HEK293 (cell line): ENCODE data around the gene PFKM.

Experiments used
- CTCF ChIA-PET: fragments of 350-600 bp; formaldehyde crosslinking; extraction: SDS; loops from one replicate; lab custom pipeline; 2021; ENCODE audit warnings: antibody characterized with exemption; lab: Yijun Ruan, JAX
- POLR2A ChIA-PET: fragments of 300-600 bp; formaldehyde crosslinking; extraction: SDS; loops from one replicate; lab custom pipeline; 2020; ENCODE audit warnings: antibody characterized with exemption, inconsistent platforms; lab: Yijun Ruan, JAX
- H3K27ac ChIP-seq: fragments of 200-500 bp; sonication (Bioruptor generic); 2 replicates; pipeline ENCODE4 v1.5.1; 2014; ENCODE audit warnings: low read depth, low read length, control low read depth, inconsistent platforms; ENCODE audit errors: extremely low read depth
- H3K36me3 ChIP-seq, 2 experiments: fragments of 200-500 bp in 1 of 2; sonication (Bioruptor generic) in 1 of 2; 1 replicate in 1 of 2; 2 replicates in 1 of 2; pipeline ENCODE4 v1.5.1; 2014 to 2017; ENCODE audit warnings: inconsistent platforms in 2 of 2, low read length in 2 of 2; ENCODE audit not compliant: control insufficient read depth in 2 of 2, insufficient read depth in 1 of 2
- H3K4me1 ChIP-seq: fragments of 200-500 bp; sonication (Bioruptor generic); 2 replicates; pipeline ENCODE4 v1.5.1; 2014; ENCODE audit warnings: mild to moderate bottlenecking, low read length, inconsistent platforms; ENCODE audit not compliant: control insufficient read depth, insufficient read depth
- H3K4me3 ChIP-seq: 2 replicates; pipeline ENCODE4 v1.5.1; 2011; ENCODE audit warnings: low read depth, mild to moderate bottlenecking, control low read depth, low read length, moderate library complexity
- H3K9me3 ChIP-seq: fragments of 200-500 bp; sonication (Bioruptor generic); 2 replicates; pipeline ENCODE4 v1.5.1; 2014; ENCODE audit warnings: low read depth, low read length, inconsistent platforms; ENCODE audit not compliant: control insufficient read depth, insufficient read depth
- GLIS2 ChIP-seq: fragments of 450-650 bp; formaldehyde crosslinking; IDR thresholded peaks from 2 replicates; pipeline ENCODE4 v1.5.1; 2016; ENCODE audit warnings: missing biosample characterization, missing genetic modification characterization
- HOXD13 ChIP-seq: sonication (generic); formaldehyde crosslinking; IDR thresholded peaks from 2 replicates; pipeline ENCODE4 v1.8.0; 2022; ENCODE audit warnings: missing genetic modification reagents, borderline replicate concordance
- KLF1 ChIP-seq: fragments of 450-650 bp; formaldehyde crosslinking; IDR thresholded peaks from 2 replicates; pipeline ENCODE4 v1.5.1; 2016; ENCODE audit warnings: missing biosample characterization, missing genetic modification characterization
- ZBTB48 ChIP-seq: fragments of 450-650 bp; formaldehyde crosslinking; IDR thresholded peaks from 2 replicates; pipeline ENCODE4 v1.5.1; 2016; ENCODE audit warnings: missing biosample characterization, missing genetic modification characterization
- ZNF138 ChIP-seq: fragments of 450-650 bp; formaldehyde crosslinking; IDR thresholded peaks from 2 replicates; pipeline ENCODE4 v1.5.1; 2016; ENCODE audit warnings: missing biosample characterization, missing genetic modification characterization, borderline replicate concordance
- ZNF549 ChIP-seq: fragments of 450-650 bp; IDR thresholded peaks from 2 replicates; pipeline ENCODE4 v1.5.1; 2018; ENCODE audit warnings: missing biosample characterization, missing genetic modification characterization, mild to moderate bottlenecking, inconsistent platforms, moderate library complexity
- ZNF558 ChIP-seq: fragments of 450-650 bp; formaldehyde crosslinking; IDR thresholded peaks from 2 replicates; pipeline ENCODE4 v1.5.1; 2016; ENCODE audit warnings: missing biosample characterization, missing genetic modification characterization
- ZNF629 ChIP-seq: fragments of 450-650 bp; formaldehyde crosslinking; IDR thresholded peaks from 2 replicates; pipeline ENCODE4 v1.5.1; 2017; ENCODE audit warnings: missing biosample characterization, missing genetic modification characterization
- ZNF768 ChIP-seq: fragments of 450-650 bp; formaldehyde crosslinking; IDR thresholded peaks from 2 replicates; pipeline ENCODE4 v1.5.1; 2018; ENCODE audit warnings: missing biosample characterization, mild to moderate bottlenecking, missing genetic modification characterization
- TF ChIP-seq, protein P1 (sequence below): fragments of 450-650 bp; formaldehyde crosslinking; IDR thresholded peaks from 2 replicates; pipeline ENCODE4 v1.5.1; 2016; ENCODE audit warnings: missing biosample characterization, missing genetic modification characterization
- TF ChIP-seq, protein P2 (sequence below): fragments of 450-650 bp; IDR thresholded peaks from 2 replicates; pipeline ENCODE4 v1.5.1; 2018; ENCODE audit warnings: missing biosample characterization, missing genetic modification characterization
- TF ChIP-seq, protein P3 (sequence below): fragments of 450-650 bp; formaldehyde crosslinking; IDR thresholded peaks from 2 replicates; pipeline ENCODE4 v1.5.1; 2017; ENCODE audit warnings: missing biosample characterization, missing genetic modification characterization
- TF ChIP-seq, protein P4 (sequence below): fragments of 450-650 bp; formaldehyde crosslinking; conservative IDR thresholded peaks from 2 replicates; pipeline ENCODE4 v1.5.1; 2016; ENCODE audit warnings: low read depth, missing biosample characterization, missing genetic modification characterization
- TF ChIP-seq, protein P5 (sequence below): fragments of 450-650 bp; formaldehyde crosslinking; IDR thresholded peaks from 2 replicates; pipeline ENCODE4 v1.5.1; 2016; ENCODE audit warnings: missing biosample characterization, missing genetic modification characterization
- TF ChIP-seq, protein P6 (sequence below): sonication (generic); formaldehyde crosslinking; IDR thresholded peaks from 2 replicates; pipeline ENCODE4 v1.8.1; 2022; ENCODE audit warnings: mild to moderate bottlenecking, moderate library complexity, missing genetic modification reagents
- TF ChIP-seq, protein P7 (sequence below): fragments of 450-650 bp; formaldehyde crosslinking; IDR thresholded peaks from 2 replicates; pipeline ENCODE4 v1.5.1; 2017; ENCODE audit warnings: missing biosample characterization, missing genetic modification characterization
- TF ChIP-seq, protein P8 (sequence below): fragments of 450-650 bp; formaldehyde crosslinking; IDR thresholded peaks from 2 replicates; pipeline ENCODE4 v1.5.1; 2016; ENCODE audit warnings: missing biosample characterization, missing genetic modification characterization

PFKM gene

DNA sequence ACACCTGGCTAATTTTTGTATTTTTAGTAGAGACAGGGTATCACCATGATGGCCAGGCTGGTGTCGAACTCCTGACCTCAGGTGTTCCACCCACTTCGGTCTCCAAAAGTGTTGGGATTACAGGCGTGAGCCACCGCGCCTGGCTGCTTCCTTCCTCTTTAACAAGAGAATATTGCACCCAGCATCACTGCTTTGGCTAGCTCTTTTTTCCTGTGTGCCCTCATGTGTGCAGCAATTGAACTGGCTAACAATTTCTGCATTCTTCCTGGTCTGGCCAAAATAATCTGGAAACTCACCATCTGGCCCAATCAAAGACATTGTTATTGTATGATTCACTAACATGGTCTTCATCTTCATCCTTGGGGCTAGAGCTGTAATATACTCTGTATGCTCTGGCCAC, 40.9 kb downstream of the PFKM start:
- TF ChIP-seq, protein P1, sequence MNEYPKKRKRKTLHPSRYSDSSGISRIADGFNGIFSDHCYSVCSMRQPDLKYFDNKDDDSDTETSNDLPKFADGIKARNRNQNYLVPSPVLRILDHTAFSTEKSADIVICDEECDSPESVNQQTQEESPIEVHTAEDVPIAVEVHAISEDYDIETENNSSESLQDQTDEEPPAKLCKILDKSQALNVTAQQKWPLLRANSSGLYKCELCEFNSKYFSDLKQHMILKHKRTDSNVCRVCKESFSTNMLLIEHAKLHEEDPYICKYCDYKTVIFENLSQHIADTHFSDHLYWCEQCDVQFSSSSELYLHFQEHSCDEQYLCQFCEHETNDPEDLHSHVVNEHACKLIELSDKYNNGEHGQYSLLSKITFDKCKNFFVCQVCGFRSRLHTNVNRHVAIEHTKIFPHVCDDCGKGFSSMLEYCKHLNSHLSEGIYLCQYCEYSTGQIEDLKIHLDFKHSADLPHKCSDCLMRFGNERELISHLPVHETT (tag by site-specific recombination) = no peak
- TF ChIP-seq, protein P2, sequence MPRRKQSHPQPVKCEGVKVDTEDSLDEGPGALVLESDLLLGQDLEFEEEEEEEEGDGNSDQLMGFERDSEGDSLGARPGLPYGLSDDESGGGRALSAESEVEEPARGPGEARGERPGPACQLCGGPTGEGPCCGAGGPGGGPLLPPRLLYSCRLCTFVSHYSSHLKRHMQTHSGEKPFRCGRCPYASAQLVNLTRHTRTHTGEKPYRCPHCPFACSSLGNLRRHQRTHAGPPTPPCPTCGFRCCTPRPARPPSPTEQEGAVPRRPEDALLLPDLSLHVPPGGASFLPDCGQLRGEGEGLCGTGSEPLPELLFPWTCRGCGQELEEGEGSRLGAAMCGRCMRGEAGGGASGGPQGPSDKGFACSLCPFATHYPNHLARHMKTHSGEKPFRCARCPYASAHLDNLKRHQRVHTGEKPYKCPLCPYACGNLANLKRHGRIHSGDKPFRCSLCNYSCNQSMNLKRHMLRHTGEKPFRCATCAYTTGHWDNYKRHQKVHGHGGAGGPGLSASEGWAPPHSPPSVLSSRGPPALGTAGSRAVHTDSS = 0 out of 2 replicates have a peak, but pooled peaks have one; percentile 22
- H3K27ac ChIP-seq = no peak overlapping the region
- ChIA-PET POLR2A (no interaction called here), CTCF (interaction anchor here (0.6 to 1.1 kb wide), 4 partner anchors 13 to 458 kb away, joined by 3 to 4 read pairs (median 3); no protein-coding TSS in a partner anchor)
- H3K4me3 ChIP-seq = no peak overlapping the region
- no peaks in the 10 kb centered on the region; a peak in 1 of 3 replicates for H3K36me3 ChIP-seq
- no peaks in the 10 kb centered on the region for H3K4me1 ChIP-seq
- no peaks in the 10 kb centered on the region for H3K9me3 ChIP-seq

DNA sequence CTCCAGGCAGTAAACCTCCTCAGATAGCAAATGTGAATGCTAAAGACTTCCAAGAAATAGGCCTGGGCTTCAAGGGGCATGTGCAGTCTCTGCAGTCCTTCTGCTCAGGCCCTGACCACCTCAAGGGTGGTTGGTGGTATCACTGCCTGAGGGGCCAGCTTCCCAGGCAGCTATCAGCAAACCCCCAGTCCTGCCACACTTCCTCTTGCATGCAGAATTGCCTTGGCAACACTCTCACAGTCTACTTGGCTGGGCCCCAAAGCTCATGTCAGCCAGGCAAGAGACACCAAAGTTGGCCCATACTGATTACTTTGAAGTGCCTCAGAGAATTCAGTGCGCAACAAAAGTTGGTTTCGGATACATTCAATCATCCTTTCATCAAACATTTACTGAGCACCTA, 41.6 kb downstream of the PFKM start:
- POLR2A ChIA-PET = no interaction called here
- TF ChIP-seq GLIS2 (tag by site-specific recombination) (no peak), ZNF549 (tag by site-specific recombination) (no peak), KLF1 (tag by site-specific recombination) (no peak), ZNF629 (tag by site-specific recombination) (no peak), ZNF138 (no peak), HOXD13 (CRISPR knock-in tag) (no peak), ZBTB48 (tag by site-specific recombination) (no peak), ZNF558 (tag by site-specific recombination) (no peak), ZNF768 (tag by site-specific recombination) (no peak)
- TF ChIP-seq, protein P3, sequence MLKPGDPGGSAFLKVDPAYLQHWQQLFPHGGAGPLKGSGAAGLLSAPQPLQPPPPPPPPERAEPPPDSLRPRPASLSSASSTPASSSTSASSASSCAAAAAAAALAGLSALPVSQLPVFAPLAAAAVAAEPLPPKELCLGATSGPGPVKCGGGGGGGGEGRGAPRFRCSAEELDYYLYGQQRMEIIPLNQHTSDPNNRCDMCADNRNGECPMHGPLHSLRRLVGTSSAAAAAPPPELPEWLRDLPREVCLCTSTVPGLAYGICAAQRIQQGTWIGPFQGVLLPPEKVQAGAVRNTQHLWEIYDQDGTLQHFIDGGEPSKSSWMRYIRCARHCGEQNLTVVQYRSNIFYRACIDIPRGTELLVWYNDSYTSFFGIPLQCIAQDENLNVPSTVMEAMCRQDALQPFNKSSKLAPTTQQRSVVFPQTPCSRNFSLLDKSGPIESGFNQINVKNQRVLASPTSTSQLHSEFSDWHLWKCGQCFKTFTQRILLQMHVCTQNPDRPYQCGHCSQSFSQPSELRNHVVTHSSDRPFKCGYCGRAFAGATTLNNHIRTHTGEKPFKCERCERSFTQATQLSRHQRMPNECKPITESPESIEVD (tag by site-specific recombination) = no peak
- TF ChIP-seq, protein P4, sequence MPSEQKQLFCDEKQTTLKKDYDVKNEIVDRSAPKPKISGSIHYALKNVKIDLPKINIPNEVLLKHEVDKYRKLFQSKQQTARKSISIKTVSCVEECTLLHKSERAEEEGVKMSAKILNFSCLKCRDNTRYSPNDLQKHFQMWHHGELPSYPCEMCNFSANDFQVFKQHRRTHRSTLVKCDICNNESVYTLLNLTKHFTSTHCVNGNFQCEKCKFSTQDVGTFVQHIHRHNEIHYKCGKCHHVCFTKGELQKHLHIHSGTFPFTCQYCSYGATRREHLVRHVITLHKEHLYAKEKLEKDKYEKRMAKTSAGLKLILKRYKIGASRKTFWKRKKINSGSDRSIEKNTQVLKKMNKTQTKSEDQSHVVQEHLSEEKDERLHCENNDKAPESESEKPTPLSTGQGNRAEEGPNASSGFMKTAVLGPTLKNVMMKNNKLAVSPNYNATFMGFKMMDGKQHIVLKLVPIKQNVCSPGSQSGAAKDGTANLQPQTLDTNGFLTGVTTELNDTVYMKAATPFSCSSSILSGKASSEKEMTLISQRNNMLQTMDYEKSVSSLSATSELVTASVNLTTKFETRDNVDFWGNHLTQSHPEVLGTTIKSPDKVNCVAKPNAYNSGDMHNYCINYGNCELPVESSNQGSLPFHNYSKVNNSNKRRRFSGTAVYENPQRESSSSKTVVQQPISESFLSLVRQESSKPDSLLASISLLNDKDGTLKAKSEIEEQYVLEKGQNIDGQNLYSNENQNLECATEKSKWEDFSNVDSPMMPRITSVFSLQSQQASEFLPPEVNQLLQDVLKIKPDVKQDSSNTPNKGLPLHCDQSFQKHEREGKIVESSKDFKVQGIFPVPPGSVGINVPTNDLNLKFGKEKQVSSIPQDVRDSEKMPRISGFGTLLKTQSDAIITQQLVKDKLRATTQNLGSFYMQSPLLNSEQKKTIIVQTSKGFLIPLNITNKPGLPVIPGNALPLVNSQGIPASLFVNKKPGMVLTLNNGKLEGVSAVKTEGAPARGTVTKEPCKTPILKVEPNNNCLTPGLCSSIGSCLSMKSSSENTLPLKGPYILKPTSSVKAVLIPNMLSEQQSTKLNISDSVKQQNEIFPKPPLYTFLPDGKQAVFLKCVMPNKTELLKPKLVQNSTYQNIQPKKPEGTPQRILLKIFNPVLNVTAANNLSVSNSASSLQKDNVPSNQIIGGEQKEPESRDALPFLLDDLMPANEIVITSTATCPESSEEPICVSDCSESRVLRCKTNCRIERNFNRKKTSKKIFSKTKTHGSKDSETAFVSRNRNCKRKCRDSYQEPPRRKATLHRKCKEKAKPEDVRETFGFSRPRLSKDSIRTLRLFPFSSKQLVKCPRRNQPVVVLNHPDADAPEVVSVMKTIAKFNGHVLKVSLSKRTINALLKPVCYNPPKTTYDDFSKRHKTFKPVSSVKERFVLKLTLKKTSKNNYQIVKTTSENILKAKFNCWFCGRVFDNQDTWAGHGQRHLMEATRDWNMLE (tag by site-specific recombination) = no peak
- TF ChIP-seq, protein P5, sequence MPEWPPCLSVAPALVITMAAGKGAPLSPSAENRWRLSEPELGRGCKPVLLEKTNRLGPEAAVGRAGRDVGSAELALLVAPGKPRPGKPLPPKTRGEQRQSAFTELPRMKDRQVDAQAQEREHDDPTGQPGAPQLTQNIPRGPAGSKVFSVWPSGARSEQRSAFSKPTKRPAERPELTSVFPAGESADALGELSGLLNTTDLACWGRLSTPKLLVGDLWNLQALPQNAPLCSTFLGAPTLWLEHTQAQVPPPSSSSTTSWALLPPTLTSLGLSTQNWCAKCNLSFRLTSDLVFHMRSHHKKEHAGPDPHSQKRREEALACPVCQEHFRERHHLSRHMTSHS (tag by site-specific recombination) = no peak
- TF ChIP-seq, protein P6, sequence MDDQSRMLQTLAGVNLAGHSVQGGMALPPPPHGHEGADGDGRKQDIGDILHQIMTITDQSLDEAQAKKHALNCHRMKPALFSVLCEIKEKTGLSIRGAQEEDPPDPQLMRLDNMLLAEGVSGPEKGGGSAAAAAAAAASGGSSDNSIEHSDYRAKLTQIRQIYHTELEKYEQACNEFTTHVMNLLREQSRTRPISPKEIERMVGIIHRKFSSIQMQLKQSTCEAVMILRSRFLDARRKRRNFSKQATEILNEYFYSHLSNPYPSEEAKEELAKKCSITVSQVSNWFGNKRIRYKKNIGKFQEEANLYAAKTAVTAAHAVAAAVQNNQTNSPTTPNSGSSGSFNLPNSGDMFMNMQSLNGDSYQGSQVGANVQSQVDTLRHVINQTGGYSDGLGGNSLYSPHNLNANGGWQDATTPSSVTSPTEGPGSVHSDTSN (CRISPR knock-in tag) = no peak
- TF ChIP-seq, protein P7, sequence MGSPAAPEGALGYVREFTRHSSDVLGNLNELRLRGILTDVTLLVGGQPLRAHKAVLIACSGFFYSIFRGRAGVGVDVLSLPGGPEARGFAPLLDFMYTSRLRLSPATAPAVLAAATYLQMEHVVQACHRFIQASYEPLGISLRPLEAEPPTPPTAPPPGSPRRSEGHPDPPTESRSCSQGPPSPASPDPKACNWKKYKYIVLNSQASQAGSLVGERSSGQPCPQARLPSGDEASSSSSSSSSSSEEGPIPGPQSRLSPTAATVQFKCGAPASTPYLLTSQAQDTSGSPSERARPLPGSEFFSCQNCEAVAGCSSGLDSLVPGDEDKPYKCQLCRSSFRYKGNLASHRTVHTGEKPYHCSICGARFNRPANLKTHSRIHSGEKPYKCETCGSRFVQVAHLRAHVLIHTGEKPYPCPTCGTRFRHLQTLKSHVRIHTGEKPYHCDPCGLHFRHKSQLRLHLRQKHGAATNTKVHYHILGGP (tag by site-specific recombination) = no peak
- TF ChIP-seq, protein P8, sequence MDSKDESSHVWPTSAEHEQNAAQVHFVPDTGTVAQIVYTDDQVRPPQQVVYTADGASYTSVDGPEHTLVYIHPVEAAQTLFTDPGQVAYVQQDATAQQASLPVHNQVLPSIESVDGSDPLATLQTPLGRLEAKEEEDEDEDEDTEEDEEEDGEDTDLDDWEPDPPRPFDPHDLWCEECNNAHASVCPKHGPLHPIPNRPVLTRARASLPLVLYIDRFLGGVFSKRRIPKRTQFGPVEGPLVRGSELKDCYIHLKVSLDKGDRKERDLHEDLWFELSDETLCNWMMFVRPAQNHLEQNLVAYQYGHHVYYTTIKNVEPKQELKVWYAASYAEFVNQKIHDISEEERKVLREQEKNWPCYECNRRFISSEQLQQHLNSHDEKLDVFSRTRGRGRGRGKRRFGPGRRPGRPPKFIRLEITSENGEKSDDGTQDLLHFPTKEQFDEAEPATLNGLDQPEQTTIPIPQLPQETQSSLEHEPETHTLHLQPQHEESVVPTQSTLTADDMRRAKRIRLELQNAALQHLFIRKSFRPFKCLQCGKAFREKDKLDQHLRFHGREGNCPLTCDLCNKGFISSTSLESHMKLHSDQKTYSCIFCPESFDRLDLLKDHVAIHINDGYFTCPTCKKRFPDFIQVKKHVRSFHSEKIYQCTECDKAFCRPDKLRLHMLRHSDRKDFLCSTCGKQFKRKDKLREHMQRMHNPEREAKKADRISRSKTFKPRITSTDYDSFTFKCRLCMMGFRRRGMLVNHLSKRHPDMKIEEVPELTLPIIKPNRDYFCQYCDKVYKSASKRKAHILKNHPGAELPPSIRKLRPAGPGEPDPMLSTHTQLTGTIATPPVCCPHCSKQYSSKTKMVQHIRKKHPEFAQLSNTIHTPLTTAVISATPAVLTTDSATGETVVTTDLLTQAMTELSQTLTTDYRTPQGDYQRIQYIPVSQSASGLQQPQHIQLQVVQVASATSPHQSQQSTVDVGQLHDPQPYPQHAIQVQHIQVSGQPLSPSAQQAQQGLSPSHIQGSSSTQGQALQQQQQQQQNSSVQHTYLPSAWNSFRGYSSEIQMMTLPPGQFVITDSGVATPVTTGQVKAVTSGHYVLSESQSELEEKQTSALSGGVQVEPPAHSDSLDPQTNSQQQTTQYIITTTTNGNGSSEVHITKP (tag by site-specific recombination) = no peak
- TF ChIP-seq, all 188 proteins: peak for 0
- no peaks in the 10 kb centered on the region; a peak in 1 of 3 replicates for H3K36me3 ChIP-seq
- H3K27ac ChIP-seq = no peak overlapping the region
- no peak overlapping the region for H3K4me3 ChIP-seq
- H3K4me1 ChIP-seq = no peaks in the 10 kb centered on the region
- no peaks in the 10 kb centered on the region for H3K9me3 ChIP-seq
- CTCF ChIA-PET = interaction anchor here (1.0 kb wide), 1 partner anchor 457 kb away, joined by 3 read pairs; no protein-coding TSS in a partner anchor
